PFSK-1 (cell line): ENCODE results near the gene TMEM273.

Source experiments
- FOXP2 ChIP-seq: optimal IDR thresholded peaks from 2 replicates; pipeline ENCODE3; 2011; ENCODE audit warnings: borderline replicate concordance, control low read depth, inconsistent platforms; ENCODE audit not compliant: insufficient read depth; ENCODE audit errors: extremely low read length, extremely low read depth
- POLR2AphosphoS5 ChIP-seq: IDR thresholded peaks from 2 replicates; pipeline ENCODE4 v1.6.1; 2012; ENCODE audit warnings: low read depth, mild to moderate bottlenecking, control low read depth, low read length, moderate library complexity
- SIN3A ChIP-seq: IDR thresholded peaks from 2 replicates; pipeline ENCODE4 v1.6.1; 2012; ENCODE audit warnings: mild to moderate bottlenecking, low read length, moderate library complexity, borderline replicate concordance; ENCODE audit not compliant: insufficient read depth
- TAF1 ChIP-seq: IDR thresholded peaks from 2 replicates; pipeline ENCODE4 v1.6.1; 2012; ENCODE audit warnings: low read length, control low read depth, borderline replicate concordance; ENCODE audit not compliant: insufficient read depth
- TF ChIP-seq, protein P1 (sequence below), 2 experiments: IDR thresholded peaks; 2 replicates each; pipeline versions ENCODE4 v1.6.1 to v1.8.0; 2011 to 2012; ENCODE audit warnings: low read depth in 2 of 2, low read length in 2 of 2, control low read depth in 1 of 2, inconsistent platforms in 1 of 2, mild to moderate bottlenecking in 1 of 2, moderate library complexity in 1 of 2; ENCODE audit not compliant: insufficient read depth in 1 of 2

- no peak for TF ChIP-seq FOXP2
- TF ChIP-seq, protein P1, sequence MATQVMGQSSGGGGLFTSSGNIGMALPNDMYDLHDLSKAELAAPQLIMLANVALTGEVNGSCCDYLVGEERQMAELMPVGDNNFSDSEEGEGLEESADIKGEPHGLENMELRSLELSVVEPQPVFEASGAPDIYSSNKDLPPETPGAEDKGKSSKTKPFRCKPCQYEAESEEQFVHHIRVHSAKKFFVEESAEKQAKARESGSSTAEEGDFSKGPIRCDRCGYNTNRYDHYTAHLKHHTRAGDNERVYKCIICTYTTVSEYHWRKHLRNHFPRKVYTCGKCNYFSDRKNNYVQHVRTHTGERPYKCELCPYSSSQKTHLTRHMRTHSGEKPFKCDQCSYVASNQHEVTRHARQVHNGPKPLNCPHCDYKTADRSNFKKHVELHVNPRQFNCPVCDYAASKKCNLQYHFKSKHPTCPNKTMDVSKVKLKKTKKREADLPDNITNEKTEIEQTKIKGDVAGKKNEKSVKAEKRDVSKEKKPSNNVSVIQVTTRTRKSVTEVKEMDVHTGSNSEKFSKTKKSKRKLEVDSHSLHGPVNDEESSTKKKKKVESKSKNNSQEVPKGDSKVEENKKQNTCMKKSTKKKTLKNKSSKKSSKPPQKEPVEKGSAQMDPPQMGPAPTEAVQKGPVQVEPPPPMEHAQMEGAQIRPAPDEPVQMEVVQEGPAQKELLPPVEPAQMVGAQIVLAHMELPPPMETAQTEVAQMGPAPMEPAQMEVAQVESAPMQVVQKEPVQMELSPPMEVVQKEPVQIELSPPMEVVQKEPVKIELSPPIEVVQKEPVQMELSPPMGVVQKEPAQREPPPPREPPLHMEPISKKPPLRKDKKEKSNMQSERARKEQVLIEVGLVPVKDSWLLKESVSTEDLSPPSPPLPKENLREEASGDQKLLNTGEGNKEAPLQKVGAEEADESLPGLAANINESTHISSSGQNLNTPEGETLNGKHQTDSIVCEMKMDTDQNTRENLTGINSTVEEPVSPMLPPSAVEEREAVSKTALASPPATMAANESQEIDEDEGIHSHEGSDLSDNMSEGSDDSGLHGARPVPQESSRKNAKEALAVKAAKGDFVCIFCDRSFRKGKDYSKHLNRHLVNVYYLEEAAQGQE (IDR thresholded peaks at IDR 0.05; ENCODE audit: insufficient read depth in 1 of 2, low read depth in 2 of 2, low read length in 2 of 2): no peak
- no peak for TF ChIP-seq TAF1
- TF ChIP-seq SIN3A: no peak
- no peak for TF ChIP-seq POLR2AphosphoS5
These were observed 63.9 kb downstream of the TMEM273 start for GRCh38 chr10:49123981-49124950.
